ENCODE measurements around the gene SURF4.
"Not testable (repeated sequence)": the region's sequence is repeated elsewhere in the genome, so short reads cannot be mapped to it uniquely, and the experiment has no call there.

SURF4 gene

DNA sequence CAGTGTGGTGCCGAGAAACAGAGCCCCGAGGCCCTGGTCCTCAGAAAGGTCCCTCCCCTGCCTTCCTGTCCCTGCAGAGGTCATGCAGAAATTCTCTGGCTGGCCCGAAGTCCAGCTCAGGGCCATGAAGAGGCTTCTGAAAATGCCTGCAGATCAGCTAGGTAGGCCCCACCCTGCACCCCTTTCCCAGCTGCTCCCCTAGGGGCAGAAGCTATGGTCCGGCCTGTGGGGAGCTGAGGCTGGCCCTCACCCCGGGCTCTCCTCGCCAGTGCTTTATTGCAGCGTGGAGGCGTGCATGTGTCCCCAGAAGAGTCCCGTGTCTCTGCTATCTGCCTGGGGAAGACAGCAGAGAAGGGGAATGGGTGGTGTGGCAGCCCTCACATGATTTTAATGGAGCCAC, 22.0 kb upstream of the SURF4 start:
- DNase-seq (ENCODE audit: low read depth in 2 of 2) = no peak

DNA sequence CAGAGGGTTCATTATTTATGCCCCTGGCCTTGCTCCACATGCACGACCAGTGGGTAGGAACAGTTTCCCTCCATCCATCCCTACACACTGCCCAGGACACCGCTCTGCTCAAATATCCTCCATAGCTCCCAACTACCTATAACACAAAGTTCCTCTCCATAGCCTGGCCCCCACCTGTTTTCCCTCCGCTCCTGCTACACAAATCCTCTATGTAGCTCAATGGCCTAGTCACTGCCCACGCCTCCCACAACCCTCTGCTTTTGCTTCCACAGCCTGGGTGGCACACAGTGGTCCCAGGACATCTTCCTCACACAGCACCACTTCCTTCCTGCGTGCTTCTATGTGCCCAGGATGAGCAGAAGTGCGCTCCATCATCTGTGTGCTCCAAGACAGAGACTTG, 21.5 kb upstream of the SURF4 start:
- DNase-seq (ENCODE audit: low read depth in 2 of 2) = no peak

DNA sequence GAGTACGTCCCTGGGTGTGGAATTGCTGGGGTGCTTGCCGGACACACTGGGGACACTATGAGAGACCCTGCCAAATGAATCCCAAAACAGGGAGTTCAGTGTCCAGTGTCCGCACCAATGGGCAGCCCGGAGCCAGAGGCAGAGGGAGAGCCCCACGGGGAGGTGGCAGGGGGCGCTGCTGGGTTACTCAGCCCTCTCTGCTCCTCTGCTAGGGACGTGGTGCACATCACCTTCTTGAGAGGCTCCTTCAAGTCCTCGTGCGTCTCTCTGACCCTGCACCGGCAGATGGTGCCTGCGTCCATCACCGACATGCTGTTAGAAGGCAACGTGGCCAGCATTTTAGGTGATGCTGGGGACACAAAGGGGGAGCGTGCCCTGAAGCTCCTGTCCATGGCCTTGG, 21.1 kb upstream of the SURF4 start:
- no peak for DNase-seq (ENCODE audit: low read depth in 2 of 2)

DNA sequence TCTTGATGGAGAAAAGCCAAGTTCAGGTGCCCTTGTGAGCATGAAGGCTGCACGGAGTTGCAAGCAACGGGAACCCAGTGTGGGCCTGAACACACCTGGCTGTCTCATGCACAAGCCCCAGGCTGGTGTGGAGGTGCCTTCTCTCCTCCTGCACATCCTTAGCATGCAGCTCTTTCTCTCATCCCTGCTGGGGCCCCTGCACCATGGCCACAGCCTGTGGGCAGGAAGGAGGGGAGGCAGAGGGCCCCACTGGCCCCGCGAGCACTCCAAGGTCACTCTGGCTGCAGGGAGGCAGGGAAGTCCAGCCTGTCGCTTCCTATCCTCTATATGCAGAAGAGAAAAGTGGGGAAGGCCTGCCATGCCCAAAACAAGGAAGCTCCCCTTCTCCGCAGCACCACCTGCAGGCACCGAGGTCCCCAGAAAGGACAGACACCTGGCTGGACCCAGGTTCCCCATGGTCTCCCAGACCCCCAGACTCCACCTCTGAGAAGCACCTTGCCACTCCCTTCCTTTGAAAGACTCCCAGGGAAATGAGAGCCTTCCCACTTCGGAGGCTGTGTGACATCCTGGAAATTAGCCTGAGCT, 18.9 kb upstream of the SURF4 start:
- no peak for DNase-seq (ENCODE audit: low read depth in 2 of 2)

DNA sequence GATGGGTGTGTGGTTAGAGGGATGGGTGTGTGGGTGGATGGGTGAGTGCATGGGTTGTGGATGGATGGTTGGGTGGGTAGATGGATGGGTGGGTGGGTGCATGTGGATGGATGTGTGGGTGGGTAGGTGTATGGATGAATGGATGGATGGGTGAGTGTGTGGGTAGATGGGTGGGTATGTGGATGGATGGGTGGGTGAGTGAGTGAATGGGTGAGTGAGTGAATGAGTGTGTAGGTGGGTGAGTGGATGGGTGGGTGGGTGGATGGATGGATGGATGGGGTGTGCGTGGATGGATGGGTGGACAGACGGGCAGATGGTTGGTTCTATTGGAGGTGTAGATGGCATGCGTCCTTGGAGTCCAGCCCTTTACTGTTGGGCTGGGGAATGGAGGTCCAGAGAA, 17.5 kb upstream of the SURF4 start:
- no peak for DNase-seq (ENCODE audit: low read depth in 2 of 2)

DNA sequence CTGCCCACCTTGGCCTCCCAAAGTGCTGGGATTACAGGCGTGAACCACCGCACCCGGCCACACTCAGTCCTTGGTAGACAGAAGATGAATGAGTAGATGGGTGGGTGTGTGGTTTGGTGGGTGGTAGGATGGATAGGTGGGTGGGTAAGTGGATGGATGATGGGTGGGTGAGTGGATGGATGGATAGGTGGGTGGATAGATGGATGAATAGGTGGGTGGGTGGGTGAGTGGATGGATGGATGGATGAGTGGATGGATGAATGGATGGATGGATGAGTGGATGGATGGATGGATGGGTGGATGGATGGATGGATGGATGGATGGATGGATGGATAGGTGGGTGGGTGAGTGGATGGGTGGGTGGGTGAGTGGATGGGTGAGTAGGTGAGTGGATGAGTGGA, 16.4 kb upstream of the SURF4 start:
- not testable (repeated sequence) for DNase-seq (ENCODE audit: low read depth in 2 of 2)

DNA sequence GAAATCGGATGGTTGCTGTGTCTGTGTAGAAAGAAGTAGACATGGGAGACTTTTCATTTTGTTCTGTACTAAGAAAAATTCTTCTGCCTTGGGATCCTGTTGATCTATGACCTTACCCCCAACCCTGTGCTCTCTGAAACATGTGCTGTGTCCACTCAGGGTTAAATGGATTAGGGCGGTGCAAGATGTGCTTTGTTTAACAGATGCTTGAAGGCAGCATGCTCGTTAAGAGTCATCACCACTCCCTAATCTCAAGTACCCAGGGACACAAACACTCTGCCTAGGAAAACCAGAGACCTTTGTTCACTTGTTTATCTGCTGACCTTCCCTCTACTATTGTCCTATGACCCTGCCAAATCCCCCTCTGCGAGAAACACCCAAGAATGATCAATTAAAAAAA, 15.6 kb upstream of the SURF4 start:
- DNase-seq (ENCODE audit: low read depth in 2 of 2) = not testable (repeated sequence)

DNA sequence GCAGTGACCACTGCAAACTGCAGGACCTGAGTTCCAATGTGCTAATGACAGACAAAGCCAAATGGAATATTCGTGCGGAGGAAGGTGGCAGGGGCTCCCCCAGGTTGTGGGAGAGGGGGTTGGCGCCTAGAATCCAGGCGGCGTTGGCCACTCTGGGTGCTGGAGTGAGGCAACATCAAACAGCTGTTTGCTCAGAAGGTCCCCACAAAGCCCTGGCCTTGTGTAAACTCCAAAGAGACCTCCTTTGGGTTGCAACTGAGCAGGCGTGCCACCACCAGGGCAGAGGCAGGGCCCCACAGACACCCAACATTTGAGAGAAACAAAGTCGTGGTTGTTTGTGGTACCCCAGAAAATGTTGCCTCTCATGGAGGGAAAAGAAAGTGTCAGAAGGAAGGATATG, 14.9 kb upstream of the SURF4 start:
- DNase-seq (ENCODE audit: low read depth in 2 of 2) = no peak

DNA sequence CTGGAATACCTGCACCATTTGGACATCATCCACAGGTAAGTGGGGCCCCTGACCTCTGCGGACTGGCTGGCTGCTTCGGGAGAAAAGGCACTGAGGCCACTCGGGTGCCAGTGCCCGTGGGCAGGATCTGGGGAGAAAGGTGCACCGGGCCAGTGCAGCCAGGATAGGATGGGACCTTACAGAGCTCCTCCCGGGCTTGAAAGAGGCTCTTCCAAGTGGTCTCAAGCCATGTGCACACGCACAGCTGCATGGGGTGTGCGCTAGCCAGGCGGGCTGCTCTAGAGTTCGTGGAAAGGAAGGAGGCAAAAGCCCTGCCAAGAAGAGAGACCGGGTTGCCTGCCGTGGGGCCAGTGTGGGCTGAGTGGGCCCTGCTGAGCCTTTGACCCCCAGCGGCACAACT, 13.7 kb upstream of the SURF4 start:
- no peak for DNase-seq (ENCODE audit: low read depth in 2 of 2)

DNA sequence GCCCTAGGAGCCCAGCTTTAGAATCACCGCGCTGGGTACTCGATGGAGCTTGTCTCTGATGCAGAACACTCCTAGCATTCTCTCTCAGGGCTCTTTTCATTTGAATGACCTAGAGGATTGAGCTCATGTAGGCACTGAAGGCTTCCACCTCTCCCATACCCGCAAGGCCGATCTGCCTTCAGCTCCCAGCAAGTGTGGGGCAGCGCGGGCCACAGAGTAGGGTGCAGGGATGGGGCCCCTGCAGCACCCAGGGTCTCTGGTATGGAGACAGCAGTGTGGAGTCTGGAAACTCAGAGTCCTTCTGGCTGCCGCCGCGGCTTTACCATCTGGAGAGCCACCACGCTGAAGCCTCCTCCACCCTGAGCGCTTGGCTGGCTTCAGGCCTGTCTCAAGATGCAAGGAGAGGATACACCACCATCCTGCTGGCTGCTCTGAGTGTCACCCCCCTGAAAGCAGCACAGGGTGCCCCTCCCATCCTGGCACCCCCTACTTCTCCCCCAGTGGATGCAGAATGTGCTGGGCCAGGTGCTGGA, 13.2 kb upstream of the SURF4 start:
- DNase-seq (ENCODE audit: low read depth in 2 of 2) = no peak

DNA sequence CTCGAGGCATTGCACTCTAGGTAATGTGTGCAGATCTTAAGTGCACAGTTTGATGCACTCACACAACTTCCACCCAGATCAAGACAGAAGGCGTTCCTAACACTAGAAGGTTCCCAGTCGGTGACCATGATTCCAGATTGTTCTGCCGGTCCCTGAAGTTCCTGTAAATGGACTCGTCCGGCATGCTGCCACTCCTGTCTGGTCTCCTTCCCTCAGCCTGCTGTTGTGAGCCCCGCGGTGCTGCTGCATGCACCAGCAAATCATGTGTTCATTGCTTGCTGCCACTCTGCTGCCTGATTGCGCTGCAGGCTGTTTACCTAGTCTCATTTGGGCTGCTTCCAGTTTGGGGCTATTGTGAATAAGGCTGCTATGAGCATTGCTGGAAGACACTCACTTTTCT, 11.8 kb upstream of the SURF4 start:
- DNase-seq (ENCODE audit: low read depth in 2 of 2) = no peak

DNA sequence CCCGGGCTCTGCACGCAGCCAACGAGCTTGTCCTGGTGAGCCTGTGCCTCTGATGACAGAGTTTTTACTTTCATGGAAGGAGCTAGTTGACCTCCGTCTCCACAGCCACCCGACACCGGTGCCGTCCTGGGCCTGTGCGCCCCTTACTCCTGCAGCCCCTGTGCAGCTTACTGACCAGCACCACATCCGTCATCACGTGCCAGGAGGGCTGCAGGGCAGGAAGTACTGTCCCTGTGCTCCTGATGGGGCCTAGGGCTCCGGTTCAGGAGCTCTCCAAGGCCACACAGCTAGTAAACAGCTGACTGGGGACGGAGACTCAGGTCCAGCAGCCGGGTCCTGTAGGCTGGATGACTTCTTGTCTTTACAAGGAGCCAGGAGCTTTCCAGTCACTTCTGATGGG, 10.5 kb upstream of the SURF4 start:
- DNase-seq (ENCODE audit: low read depth in 2 of 2) = no peak

DNA sequence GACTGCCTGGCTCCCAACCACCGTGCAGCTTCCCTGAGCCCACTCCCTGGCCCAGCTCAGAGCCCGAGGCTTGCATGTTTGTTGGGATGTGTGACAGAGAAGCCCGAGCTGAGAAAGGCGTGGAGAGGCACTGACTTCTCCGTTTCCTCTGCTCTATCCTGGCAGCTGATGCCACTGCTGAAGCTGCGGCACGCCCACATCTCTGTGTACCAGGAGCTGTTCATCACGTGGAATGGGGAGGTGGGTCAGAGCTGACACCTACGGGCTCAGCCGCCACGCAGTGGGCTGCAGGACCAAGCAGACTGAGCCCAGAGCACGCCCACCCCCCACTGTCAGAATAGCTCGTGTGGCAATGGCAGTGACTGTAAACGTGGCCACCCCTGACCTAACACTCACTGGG, 9.6 kb upstream of the SURF4 start:
- DNase-seq (ENCODE audit: low read depth in 2 of 2) = no peak

DNA sequence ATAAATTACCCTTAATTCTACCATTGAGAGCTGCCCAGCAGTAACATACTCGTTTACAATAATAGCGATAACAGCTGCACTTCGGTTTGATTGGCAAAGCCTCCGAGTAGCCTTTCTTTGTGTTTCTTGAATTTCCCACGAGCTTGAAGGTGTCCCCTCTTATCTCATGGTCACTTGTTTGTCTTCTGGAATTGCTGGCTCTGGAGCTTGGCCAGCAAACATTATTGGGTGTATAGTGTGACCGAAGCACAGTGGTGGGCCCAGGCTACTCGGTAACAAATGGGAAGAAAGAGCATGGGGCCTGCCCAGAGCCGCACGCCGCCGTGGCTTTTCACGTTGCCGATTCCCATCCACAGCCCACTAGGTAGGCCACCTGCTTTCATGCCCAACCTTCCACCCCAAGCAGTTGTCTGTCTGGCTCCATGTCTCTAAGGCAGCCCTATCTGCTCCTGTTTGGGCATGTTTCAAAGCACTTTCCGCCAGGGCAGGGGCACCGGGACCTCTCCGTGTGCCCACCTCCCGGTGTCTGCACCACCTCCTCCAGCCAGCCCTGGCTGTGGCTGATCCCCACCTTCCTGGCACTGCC, 9.0 kb upstream of the SURF4 start:
- DNase-seq (ENCODE audit: low read depth in 2 of 2) = no peak

DNA sequence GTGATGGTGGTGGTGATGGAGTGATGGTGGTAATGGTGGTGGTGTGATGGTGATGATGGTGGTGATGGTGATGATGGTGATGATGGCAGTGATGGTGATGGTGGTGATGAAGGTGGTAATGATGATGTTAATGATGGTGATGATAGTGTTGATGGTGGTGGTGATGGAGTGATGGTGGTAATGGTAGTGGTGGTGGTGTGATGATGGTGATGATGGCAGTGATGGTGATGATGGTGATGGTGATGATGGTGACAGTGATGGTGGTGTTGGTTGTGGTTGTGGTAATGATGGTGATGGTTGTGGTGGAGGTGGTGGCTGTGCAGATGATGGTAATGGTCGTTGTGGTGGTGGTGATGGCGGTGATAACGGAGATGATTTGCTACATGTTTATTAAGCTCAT, 7.6 kb upstream of the SURF4 start:
- DNase-seq (ENCODE audit: low read depth in 2 of 2) = no peak

DNA sequence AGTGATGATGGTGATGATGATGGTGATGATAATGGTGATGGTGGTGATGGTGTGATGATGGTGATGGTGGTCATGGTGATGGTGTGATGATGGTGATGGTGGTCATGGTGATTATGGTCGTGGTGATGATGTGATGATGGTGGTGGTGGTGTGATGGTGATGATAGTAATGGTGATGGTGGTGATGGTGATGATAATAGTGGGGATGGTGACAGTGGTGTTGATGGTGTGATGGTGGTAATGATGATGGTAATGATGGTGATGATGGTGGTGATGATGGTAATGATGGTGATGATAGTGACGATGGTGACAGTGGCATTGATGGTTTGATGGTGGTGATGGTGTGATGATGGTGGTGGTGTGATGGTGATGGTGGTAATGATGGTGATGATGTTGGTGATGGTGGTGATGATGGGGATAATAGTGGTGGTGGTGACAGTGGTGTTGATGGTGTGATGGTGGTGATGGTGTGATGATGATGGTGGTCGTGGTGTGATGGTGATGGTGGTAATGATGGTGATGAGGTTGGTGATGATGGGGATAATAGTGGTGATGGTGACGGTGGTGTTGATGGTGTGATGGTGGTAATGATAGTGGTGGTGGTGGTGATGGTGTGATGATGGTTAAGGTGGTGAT, 6.8 kb upstream of the SURF4 start:
- no peak for DNase-seq (ENCODE audit: low read depth in 2 of 2)

DNA sequence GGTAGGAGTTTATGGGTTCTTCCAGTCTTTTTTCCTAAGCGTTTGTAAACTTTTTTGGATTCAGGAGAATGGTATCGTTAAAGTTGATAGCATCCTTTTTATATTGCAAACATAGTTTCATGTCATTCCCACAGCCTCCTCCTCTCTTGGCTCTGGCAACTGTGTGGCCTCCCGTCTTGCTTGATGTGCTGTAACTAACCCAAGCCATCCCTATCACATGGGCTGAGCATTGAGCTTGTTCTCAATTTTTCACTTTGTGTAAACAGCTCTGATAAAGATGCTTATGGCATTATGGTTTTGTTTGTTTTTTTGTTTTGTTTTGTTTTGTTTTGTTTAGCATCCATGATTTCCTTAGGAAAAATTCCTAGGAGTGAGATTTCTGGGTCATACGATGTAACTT, 4.9 kb upstream of the SURF4 start:
- no peak for DNase-seq (ENCODE audit: low read depth in 2 of 2)

DNA sequence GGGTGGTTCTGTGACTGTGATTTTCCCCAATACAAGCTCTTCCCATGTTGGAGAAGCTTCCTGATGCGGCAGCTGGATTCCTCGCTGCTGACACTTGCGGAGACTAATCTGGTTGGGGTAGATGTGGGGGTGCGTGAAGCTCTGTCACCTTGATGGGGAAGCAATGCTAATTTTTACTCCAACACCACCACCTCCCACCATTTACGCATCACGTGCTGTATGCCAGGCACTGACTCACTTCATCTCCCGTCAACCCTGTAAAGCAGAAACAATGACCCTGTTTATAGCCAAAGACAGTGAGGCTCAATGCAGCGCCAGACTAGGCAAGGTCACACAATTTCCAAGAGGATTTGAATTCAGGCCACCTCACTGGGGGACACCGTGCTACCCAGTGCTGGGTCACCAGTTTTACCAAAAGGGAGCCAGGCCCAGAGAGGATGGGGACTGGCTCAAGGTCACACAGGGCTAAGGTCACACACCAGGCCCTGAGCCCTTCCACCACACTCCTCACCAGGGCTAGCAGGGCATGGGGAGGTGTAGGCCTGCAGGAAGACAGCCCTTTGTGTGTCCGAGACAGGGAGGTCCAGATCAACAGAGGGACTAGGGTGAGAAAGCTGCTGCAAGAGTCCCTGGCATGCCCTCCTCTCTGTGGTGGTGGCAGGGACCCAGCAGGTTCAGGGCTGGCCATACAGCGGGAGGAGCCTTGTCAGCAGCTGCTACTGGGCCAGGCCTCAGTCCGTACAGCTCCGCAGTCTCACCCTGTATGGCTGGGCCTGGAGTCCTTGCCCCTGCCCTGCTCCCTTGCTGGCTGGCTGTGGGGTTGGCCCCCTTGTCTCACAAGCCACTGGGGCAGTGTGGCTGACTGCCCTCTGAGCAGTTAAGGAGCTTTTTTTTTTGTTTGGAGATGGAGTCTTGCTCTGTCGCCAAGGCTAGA, 3.6 kb upstream of the SURF4 start:
- DNase-seq (ENCODE audit: low read depth in 2 of 2) = no peak

DNA sequence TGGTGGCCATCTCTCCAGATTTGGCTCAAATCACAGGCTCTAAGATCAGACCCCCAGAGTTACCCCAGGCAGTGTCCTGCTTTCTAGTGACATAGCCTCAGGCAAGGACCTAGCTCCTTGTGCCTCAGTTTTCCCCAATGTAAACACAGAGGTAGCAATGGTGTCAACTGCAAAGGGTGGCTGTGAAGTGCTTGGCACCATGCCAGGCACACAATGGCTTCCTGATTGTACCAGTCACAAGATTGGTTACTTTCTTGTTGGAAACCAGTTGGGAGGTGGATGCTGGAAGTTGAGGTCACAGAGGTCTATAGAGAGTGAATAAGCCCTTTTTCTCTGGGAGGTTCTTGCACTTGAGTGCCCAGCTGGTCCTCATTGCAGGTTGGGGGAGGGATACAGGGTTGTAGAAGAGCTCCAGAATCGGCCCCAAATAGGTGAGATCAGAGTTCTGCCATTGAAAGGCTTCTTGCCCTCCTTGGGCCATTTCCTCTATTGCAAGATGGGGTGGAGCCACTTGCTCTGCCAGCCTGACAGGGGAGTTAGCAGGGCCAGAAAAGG, 2.6 kb upstream of the SURF4 start:
- no peak for DNase-seq (ENCODE audit: low read depth in 2 of 2)

DNA sequence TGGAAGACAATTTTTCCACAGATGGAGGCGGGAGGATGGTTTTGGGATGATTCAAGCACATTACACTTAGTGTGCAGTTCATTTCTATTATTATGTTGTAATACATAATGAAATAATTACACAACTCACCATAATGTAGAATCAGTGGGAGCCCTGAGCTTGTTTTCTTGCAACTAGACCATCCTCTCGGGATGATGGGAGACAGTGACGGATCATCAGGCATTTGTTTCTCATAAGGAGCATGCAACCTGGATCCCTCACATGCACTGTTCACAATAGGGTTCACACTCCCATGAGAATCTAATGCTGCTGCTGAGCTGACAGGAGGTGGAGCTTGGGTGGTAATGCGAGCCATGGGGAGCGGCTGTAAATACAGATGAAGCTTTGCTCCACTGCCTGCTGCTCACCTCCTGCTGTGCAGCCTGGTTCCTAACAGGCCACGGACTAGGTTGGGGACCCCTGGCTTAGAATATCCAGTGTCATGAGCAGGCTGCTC, 1.9 kb upstream of the SURF4 start:
- no peak for DNase-seq (ENCODE audit: low read depth in 2 of 2)

DNA sequence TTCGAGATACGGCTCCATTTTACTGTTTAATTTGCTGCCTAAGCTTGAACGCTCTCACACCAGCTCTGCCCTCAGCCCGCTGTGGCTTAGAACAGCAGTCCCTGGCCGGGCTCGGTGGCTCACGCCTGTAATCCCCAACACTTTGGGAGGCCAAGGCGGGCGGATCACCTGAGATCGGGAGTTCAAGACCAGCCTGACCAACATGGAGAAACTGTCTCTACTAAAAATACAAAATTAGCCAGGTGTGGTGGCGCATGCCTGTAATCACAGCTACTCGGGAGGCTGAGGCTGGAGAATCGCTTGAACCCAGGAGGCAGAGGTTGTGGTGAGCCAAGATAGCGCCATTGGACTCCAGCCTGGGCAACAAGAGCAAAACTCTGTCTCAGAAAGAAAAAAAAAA, 1.4 kb upstream of the SURF4 start:
- DNase-seq (ENCODE audit: low read depth in 2 of 2) = not testable (repeated sequence)

Data from stimulated activated CD8-positive, alpha-beta memory T cell treated with anti-CD3 and anti-CD28 coated beads, Interleukin-15, amount 100 ng/mL, for 48 hours (primary cell).